ENCODE data around the gene SMARCA5.

Gene SMARCA5

GRCh38 chr4:143513314-143514168, at the start of gene SMARCA5:
Gene SMARCA5, plus strand, starts transcription at chr4:143513702. Its CDS starts 223 bp downstream, at chr4:143513925.
- H3K36me3 Mint-ChIP-seq (ENCODE audit: low read depth): peaks cover 19% of the 10 kb centered on the region
- peaks cover 22% of the 10 kb centered on the region for H3K4me1 Mint-ChIP-seq (ENCODE audit: low read depth)
- H3K9me3 Mint-ChIP-seq: no peaks in the 10 kb centered on the region
- H3K4me3 Mint-ChIP-seq: peak within 1 kb of the TSS; percentile 96
- H3K27me3 Mint-ChIP-seq (ENCODE audit: low read depth): peaks cover 13% of the 10 kb centered on the region
- peak within 1 kb of the TSS; percentile 97 for H3K27ac Mint-ChIP-seq

GRCh38 chr4:143473334-143474126, 40.0 kb upstream of the SMARCA5 start:
- Mint-ChIP-seq H3K9me3 (no peaks in the 10 kb centered on the region), H3K36me3 (ENCODE audit: low read depth) (no peaks in the 10 kb centered on the region), H3K4me3 (no peak overlapping the region), H3K27ac (no peak overlapping the region), H3K4me1 (ENCODE audit: low read depth) (no peaks in the 10 kb centered on the region), H3K27me3 (ENCODE audit: low read depth) (peaks cover 4% of the 10 kb centered on the region)

GRCh38 chr4:143477487-143477886, 36.0 kb upstream of the SMARCA5 start:
- H3K27me3 Mint-ChIP-seq (ENCODE audit: low read depth): peaks cover 4% of the 10 kb centered on the region
- no peaks in the 10 kb centered on the region for H3K36me3 Mint-ChIP-seq (ENCODE audit: low read depth)
- H3K9me3 Mint-ChIP-seq: no peaks in the 10 kb centered on the region
- no peaks in the 10 kb centered on the region for H3K4me1 Mint-ChIP-seq (ENCODE audit: low read depth)
- H3K27ac Mint-ChIP-seq: no peak overlapping the region
- no peak overlapping the region for H3K4me3 Mint-ChIP-seq

- H3K4me3 Mint-ChIP-seq: no peak overlapping the region
Measured at GRCh38 chr4:143481361-143481760, 32.1 kb upstream of the SMARCA5 start.

GRCh38 chr4:143482840-143483239, 30.7 kb upstream of the SMARCA5 start:
- Mint-ChIP-seq H3K27ac (no peak overlapping the region), H3K4me3 (no peak overlapping the region), H3K27me3 (ENCODE audit: low read depth) (peaks cover 9% of the 10 kb centered on the region), H3K36me3 (ENCODE audit: low read depth) (no peaks in the 10 kb centered on the region), H3K9me3 (no peaks in the 10 kb centered on the region), H3K4me1 (ENCODE audit: low read depth) (no peaks in the 10 kb centered on the region)

More at GRCh38 chr4:143481361-143481760, 32.1 kb upstream of the SMARCA5 start:
- H3K4me1 Mint-ChIP-seq (ENCODE audit: low read depth): no peaks in the 10 kb centered on the region
- no peak overlapping the region for H3K27ac Mint-ChIP-seq
- H3K27me3 Mint-ChIP-seq (ENCODE audit: low read depth): peaks cover 9% of the 10 kb centered on the region
- H3K9me3 Mint-ChIP-seq: no peaks in the 10 kb centered on the region
- no peaks in the 10 kb centered on the region for H3K36me3 Mint-ChIP-seq (ENCODE audit: low read depth)

GRCh38 chr4:143486314-143486713, 27.2 kb upstream of the SMARCA5 start:
- H3K36me3 Mint-ChIP-seq (ENCODE audit: low read depth): no peaks in the 10 kb centered on the region
- H3K9me3 Mint-ChIP-seq: no peaks in the 10 kb centered on the region
- H3K4me3 Mint-ChIP-seq: no peak overlapping the region
- H3K27me3 Mint-ChIP-seq (ENCODE audit: low read depth): peaks cover 9% of the 10 kb centered on the region
- no peak overlapping the region for H3K27ac Mint-ChIP-seq
- H3K4me1 Mint-ChIP-seq (ENCODE audit: low read depth): no peaks in the 10 kb centered on the region

- no peaks in the 10 kb centered on the region for H3K4me1 Mint-ChIP-seq (ENCODE audit: low read depth)
- H3K4me3 Mint-ChIP-seq: no peak overlapping the region
- peaks cover 5% of the 10 kb centered on the region for H3K27me3 Mint-ChIP-seq (ENCODE audit: low read depth)
- H3K36me3 Mint-ChIP-seq (ENCODE audit: low read depth): no peaks in the 10 kb centered on the region
- H3K9me3 Mint-ChIP-seq: no peaks in the 10 kb centered on the region
- no peak overlapping the region for H3K27ac Mint-ChIP-seq
Measured at GRCh38 chr4:143488687-143489086, 24.8 kb upstream of the SMARCA5 start.

GRCh38 chr4:143489106-143489505, 24.4 kb upstream of the SMARCA5 start:
- Mint-ChIP-seq H3K36me3 (ENCODE audit: low read depth) (no peaks in the 10 kb centered on the region), H3K27ac (no peak overlapping the region), H3K9me3 (no peaks in the 10 kb centered on the region), H3K4me1 (ENCODE audit: low read depth) (no peaks in the 10 kb centered on the region), H3K4me3 (no peak overlapping the region), H3K27me3 (ENCODE audit: low read depth) (peaks cover 7% of the 10 kb centered on the region)

- no peaks in the 10 kb centered on the region for H3K4me1 Mint-ChIP-seq (ENCODE audit: low read depth)
Measured at GRCh38 chr4:143498021-143498420, 15.5 kb upstream of the SMARCA5 start.

GRCh38 chr4:143502231-143502630, 11.3 kb upstream of the SMARCA5 start:
- no peaks in the 10 kb centered on the region for H3K4me1 Mint-ChIP-seq (ENCODE audit: low read depth)
- no peak overlapping the region for H3K4me3 Mint-ChIP-seq
- no peak overlapping the region for H3K27ac Mint-ChIP-seq
- H3K27me3 Mint-ChIP-seq (ENCODE audit: low read depth): peaks cover 9% of the 10 kb centered on the region
- no peaks in the 10 kb centered on the region for H3K36me3 Mint-ChIP-seq (ENCODE audit: low read depth)
- peaks cover 4% of the 10 kb centered on the region for H3K9me3 Mint-ChIP-seq

More at GRCh38 chr4:143498021-143498420, 15.5 kb upstream of the SMARCA5 start:
- Mint-ChIP-seq H3K4me3 (no peak overlapping the region), H3K36me3 (ENCODE audit: low read depth) (no peaks in the 10 kb centered on the region), H3K9me3 (peaks cover 4% of the 10 kb centered on the region), H3K27me3 (ENCODE audit: low read depth) (peaks cover 4% of the 10 kb centered on the region), H3K27ac (no peak overlapping the region)

- H3K4me1 Mint-ChIP-seq (ENCODE audit: low read depth): no peaks in the 10 kb centered on the region
- peaks cover 36% of the 10 kb centered on the region for H3K27me3 Mint-ChIP-seq (ENCODE audit: low read depth)
- peaks cover 3% of the 10 kb centered on the region for H3K9me3 Mint-ChIP-seq
- H3K36me3 Mint-ChIP-seq (ENCODE audit: low read depth): no peaks in the 10 kb centered on the region
- no peak overlapping the region for H3K27ac Mint-ChIP-seq
- H3K4me3 Mint-ChIP-seq: no peak overlapping the region
Measured at GRCh38 chr4:143506031-143506430, 7.5 kb upstream of the SMARCA5 start.

- no peak overlapping the region for H3K4me3 Mint-ChIP-seq
- no peak overlapping the region for H3K27ac Mint-ChIP-seq
- peaks cover 9% of the 10 kb centered on the region for H3K36me3 Mint-ChIP-seq (ENCODE audit: low read depth)
- H3K4me1 Mint-ChIP-seq (ENCODE audit: low read depth): peaks cover 16% of the 10 kb centered on the region
- no peaks in the 10 kb centered on the region for H3K9me3 Mint-ChIP-seq
- H3K27me3 Mint-ChIP-seq (ENCODE audit: low read depth): peaks cover 27% of the 10 kb centered on the region
Measured at GRCh38 chr4:143511906-143512305, 1.6 kb upstream of the SMARCA5 start.

GRCh38 chr4:143512978-143513313, 556 bp upstream of the SMARCA5 start:
- no peaks in the 10 kb centered on the region for H3K9me3 Mint-ChIP-seq

GRCh38 chr4:143514169-143514495, 630 bp downstream of the SMARCA5 start:
- H3K4me1 Mint-ChIP-seq (ENCODE audit: low read depth): peaks cover 26% of the 10 kb centered on the region

More at GRCh38 chr4:143512978-143513313, 556 bp upstream of the SMARCA5 start:
- H3K36me3 Mint-ChIP-seq (ENCODE audit: low read depth): peaks cover 16% of the 10 kb centered on the region
- peak overlapping the region; percentile 97 for H3K27ac Mint-ChIP-seq
- H3K4me1 Mint-ChIP-seq (ENCODE audit: low read depth): peaks cover 19% of the 10 kb centered on the region
- H3K4me3 Mint-ChIP-seq: peak overlapping the region; percentile 96
- peaks cover 19% of the 10 kb centered on the region for H3K27me3 Mint-ChIP-seq (ENCODE audit: low read depth)

GRCh38 chr4:143514497-143514896, 995 bp downstream of the SMARCA5 start:
- H3K36me3 Mint-ChIP-seq (ENCODE audit: low read depth): peaks cover 28% of the 10 kb centered on the region
- peak overlapping the region; percentile 97 for H3K27ac Mint-ChIP-seq

More at GRCh38 chr4:143514169-143514495, 630 bp downstream of the SMARCA5 start:
- H3K36me3 Mint-ChIP-seq (ENCODE audit: low read depth): peaks cover 24% of the 10 kb centered on the region
- H3K27ac Mint-ChIP-seq: peak overlapping the region; percentile 97
- peaks cover 8% of the 10 kb centered on the region for H3K27me3 Mint-ChIP-seq (ENCODE audit: low read depth)
- no peaks in the 10 kb centered on the region for H3K9me3 Mint-ChIP-seq
- H3K4me3 Mint-ChIP-seq: peak overlapping the region; percentile 96

More at GRCh38 chr4:143514497-143514896, 995 bp downstream of the SMARCA5 start:
- Mint-ChIP-seq H3K9me3 (no peaks in the 10 kb centered on the region), H3K27me3 (ENCODE audit: low read depth) (peaks cover 6% of the 10 kb centered on the region), H3K4me3 (peak overlapping the region; percentile 96), H3K4me1 (ENCODE audit: low read depth) (peaks cover 30% of the 10 kb centered on the region)
